Prostate gland (tissue), 2 donors: Measurements from ENCODE around the gene RBP2.

ENCODE experiments used
- CTCF ChIP-seq, 4 experiments: fragments of 200-600 bp in 2 of 4; fragments of 450-650 bp in 2 of 4; sonication (generic) in 2 of 4; IDR thresholded peaks; 1 replicate in 3 of 4; 2 replicates in 1 of 4; pipeline ENCODE4 v1.5.1; 2016 to 2019; ENCODE audit warnings: antibody characterized with exemption in 4 of 4, mild to moderate bottlenecking in 2 of 4, moderate library complexity in 2 of 4
- POLR2A ChIP-seq: fragments of 450-650 bp; IDR thresholded peaks from one replicate; pipeline ENCODE4 v1.6.1; 2016; ENCODE audit warnings: antibody characterized with exemption, mild to moderate bottlenecking
- POLR2AphosphoS5 ChIP-seq: sonication (generic); formaldehyde crosslinking; IDR thresholded peaks from one replicate; pipeline ENCODE4 v1.6.1; 2017; ENCODE audit warnings: antibody characterized with exemption

DNA sequence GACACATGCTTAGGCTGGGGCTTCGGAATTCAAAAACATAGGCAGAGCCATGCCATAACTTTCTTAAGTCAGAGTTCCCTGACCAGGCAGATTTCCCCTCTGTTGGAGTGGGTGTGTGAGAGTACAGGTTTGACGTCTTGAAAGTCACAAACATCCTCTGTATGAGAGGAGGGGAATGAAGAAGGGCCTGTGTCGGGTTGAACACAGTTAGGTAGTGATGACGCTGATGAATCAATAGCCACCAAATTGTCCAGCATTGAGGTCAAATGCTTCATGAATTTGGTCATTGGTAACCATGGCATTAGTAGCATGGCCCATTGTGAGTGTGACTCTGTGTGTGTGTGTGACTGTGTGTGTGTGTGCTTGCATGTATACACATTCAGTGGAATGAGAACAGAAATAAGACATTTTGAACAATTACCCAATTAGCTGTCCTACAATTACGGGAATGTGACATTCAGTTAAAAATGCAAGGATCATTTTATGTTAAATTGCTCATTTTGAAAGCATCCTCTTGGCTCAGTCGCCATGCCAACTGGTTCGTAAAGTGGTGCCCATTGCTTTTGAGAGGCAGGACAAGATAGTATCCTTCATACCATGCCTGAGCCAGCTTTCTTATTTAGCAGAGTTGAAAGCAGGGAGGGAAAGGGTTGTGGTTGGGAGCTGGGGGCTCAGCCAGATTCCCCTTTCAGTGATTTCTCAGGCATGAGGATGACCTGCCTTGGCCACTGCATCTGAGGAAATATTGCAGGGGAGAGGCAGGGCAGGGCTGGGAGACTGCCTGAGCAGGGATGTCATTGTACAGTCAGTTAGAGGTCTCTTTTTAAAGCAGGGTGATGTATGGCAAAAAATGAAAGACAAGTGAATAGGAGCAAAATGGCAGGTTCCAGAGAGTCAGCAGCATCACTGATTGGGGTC is 35.4 kb downstream of the RBP2 start:
- TF ChIP-seq POLR2AphosphoS5: no peak
- no peak for TF ChIP-seq CTCF (IDR thresholded peaks at IDR 0.05)
- no peak for TF ChIP-seq POLR2A
